ENCODE measurements around the gene LAMA3.

LAMA3 gene

DNA sequence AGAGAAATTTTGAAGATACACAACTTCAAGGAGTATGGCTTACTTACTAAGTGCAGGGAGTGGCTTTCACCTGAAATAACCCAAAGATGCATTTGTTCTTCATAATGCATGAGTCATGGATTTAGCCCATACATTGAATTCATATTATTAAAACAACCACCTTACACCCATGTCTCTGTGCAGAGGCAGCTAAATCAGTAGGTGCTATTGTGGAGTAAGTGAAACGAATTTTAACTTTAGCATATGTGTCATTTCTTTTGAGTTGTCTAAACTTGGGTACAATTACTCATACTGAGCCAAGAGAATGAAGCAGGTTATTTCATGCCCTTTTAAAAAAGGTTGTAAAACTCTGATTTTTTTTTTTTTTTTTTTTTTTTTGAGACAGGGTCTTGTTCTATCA is 15.5 kb upstream of the LAMA3 start:
- no peak overlapping the region for H3K4me3 ChIP-seq (ENCODE audit: low read depth, low read length)
- H3K4me1 ChIP-seq (ENCODE audit: control insufficient read depth, insufficient read depth, low read length): peaks cover 3% of the 10 kb centered on the region
- H3K9me3 ChIP-seq (ENCODE audit: control insufficient read depth, insufficient read depth, low read length): no peaks in the 10 kb centered on the region
- no peaks in the 10 kb centered on the region for H3K27me3 ChIP-seq (ENCODE audit: control insufficient read depth, insufficient read depth, low read length)
- H3K36me3 ChIP-seq (ENCODE audit: control insufficient read depth, insufficient read depth, low read length): no peaks in the 10 kb centered on the region
- H3K9ac ChIP-seq (ENCODE audit: low read depth, low read length): no peak overlapping the region

DNA sequence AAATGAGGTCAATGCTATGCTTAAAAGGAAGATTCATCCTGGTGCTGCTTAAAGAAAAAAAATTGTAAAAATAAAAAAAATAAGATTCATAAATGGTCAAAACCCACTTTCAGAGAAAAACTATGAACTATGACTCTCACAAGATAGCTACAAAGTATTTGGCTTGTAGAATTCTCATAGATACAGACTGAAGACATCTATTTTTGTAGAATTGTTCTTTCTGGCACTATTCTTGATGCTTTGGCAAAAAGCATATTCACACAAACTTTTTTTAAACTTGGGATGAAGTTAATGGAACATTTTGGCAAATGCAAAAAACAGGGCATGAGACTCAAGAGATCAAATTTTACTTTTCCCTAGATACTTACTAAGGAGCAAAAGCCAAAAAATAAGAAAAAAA is 14.0 kb upstream of the LAMA3 start:
- no peaks in the 10 kb centered on the region for H3K9me3 ChIP-seq (ENCODE audit: control insufficient read depth, insufficient read depth, low read length)
- no peak overlapping the region for H3K4me3 ChIP-seq (ENCODE audit: low read depth, low read length)
- H3K27me3 ChIP-seq (ENCODE audit: control insufficient read depth, insufficient read depth, low read length): no peaks in the 10 kb centered on the region
- no peaks in the 10 kb centered on the region for H3K36me3 ChIP-seq (ENCODE audit: control insufficient read depth, insufficient read depth, low read length)
- no peaks in the 10 kb centered on the region for H3K4me1 ChIP-seq (ENCODE audit: control insufficient read depth, insufficient read depth, low read length)
- H3K9ac ChIP-seq (ENCODE audit: low read depth, low read length): no peak overlapping the region

DNA sequence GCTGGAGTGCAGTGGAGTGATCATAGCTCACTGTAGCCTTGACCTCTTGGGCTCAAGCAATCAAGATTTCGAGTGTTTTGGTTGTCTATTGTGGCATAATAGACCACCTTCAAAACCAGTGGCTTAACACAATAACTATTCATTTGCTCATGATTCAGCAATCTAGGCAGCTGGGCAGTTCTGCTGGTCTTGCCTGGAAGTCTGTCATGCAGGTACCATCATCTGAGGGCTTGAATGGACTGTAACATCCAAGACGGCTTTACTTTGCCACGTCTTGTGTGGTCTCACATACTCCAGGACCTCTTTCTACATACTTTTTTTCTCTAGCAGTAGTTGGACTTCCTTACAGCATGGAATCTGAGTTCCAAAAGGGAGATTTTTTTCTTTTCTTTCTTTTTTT is 13.4 kb upstream of the LAMA3 start:
- H3K9ac ChIP-seq (ENCODE audit: low read depth, low read length): no peak overlapping the region
- H3K27me3 ChIP-seq (ENCODE audit: control insufficient read depth, insufficient read depth, low read length): no peaks in the 10 kb centered on the region
- H3K36me3 ChIP-seq (ENCODE audit: control insufficient read depth, insufficient read depth, low read length): no peaks in the 10 kb centered on the region
- no peaks in the 10 kb centered on the region for H3K9me3 ChIP-seq (ENCODE audit: control insufficient read depth, insufficient read depth, low read length)
- H3K4me3 ChIP-seq (ENCODE audit: low read depth, low read length): no peak overlapping the region
- no peaks in the 10 kb centered on the region for H3K4me1 ChIP-seq (ENCODE audit: control insufficient read depth, insufficient read depth, low read length)

DNA sequence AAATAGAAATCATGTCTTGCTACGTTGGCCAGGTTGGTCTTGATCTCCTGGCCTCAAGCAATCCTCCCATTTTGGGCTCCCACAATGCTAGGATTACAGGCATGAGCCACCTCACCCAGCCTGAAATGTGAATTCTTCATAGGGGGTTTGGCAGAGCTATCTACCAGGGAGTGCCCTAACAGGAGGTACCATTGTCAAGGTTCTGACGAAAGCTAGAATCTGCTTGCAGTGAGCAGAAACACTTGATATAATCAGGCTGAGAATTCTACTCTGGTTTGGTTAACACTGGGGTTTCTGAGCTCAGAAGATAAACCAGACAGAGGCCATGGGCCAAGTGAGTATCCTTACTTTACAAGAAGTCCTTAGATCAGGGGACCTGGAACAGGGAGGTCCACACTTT is 7.2 kb upstream of the LAMA3 start:
- H3K36me3 ChIP-seq (ENCODE audit: control insufficient read depth, insufficient read depth, low read length): no peaks in the 10 kb centered on the region
- no peaks in the 10 kb centered on the region for H3K9me3 ChIP-seq (ENCODE audit: control insufficient read depth, insufficient read depth, low read length)
- no peaks in the 10 kb centered on the region for H3K4me1 ChIP-seq (ENCODE audit: control insufficient read depth, insufficient read depth, low read length)
- peaks cover 2% of the 10 kb centered on the region for H3K27me3 ChIP-seq (ENCODE audit: control insufficient read depth, insufficient read depth, low read length)
- no peak overlapping the region for H3K9ac ChIP-seq (ENCODE audit: low read depth, low read length)
- no peak overlapping the region for H3K4me3 ChIP-seq (ENCODE audit: low read depth, low read length)

DNA sequence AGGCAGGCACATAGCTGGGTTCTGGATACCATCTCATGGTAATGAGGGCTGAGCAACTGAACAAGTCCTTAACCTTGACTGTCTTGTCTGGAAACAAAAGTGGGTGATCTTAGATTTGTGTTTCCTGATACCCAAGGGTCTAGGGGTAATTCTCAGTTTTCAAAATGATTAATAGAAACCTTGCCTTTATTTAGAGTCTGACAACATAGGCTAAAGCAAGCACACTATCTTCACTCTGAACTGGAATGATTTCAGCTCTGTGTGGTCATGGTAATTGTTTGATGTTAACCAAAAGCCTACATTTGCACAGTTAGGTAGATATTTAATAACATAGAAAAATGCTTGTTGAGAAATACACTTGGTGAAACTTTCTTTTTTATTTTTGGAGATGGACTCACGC is 6.8 kb upstream of the LAMA3 start:
- Histone ChIP-seq H3K4me1 (ENCODE audit: control insufficient read depth, insufficient read depth, low read length) (no peaks in the 10 kb centered on the region), H3K27me3 (ENCODE audit: control insufficient read depth, insufficient read depth, low read length) (peaks cover 3% of the 10 kb centered on the region), H3K4me3 (ENCODE audit: low read depth, low read length) (no peak overlapping the region), H3K9me3 (ENCODE audit: control insufficient read depth, insufficient read depth, low read length) (no peaks in the 10 kb centered on the region), H3K9ac (ENCODE audit: low read depth, low read length) (no peak overlapping the region), H3K36me3 (ENCODE audit: control insufficient read depth, insufficient read depth, low read length) (no peaks in the 10 kb centered on the region)

DNA sequence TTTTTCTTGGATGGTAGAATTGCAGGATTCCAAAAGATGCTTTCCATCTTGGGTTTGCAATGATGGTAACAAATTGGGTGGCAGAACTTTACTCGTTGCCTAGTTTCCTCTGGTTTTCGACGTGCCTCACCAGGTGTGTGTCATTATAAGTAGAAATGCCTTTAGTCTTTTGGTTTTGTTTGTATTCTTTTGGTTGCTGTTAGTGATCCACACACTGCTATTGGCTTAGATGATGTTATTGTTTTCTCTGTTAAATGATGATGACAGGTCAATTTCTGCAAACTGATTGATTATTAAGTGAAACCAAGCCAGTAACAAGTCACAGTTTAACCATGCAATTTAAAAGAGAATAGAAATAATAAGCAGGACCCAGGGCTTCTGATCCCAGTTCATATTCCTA is 6.1 kb upstream of the LAMA3 start:
- no peaks in the 10 kb centered on the region for H3K36me3 ChIP-seq (ENCODE audit: control insufficient read depth, insufficient read depth, low read length)
- peaks cover 9% of the 10 kb centered on the region for H3K27me3 ChIP-seq (ENCODE audit: control insufficient read depth, insufficient read depth, low read length)
- H3K4me3 ChIP-seq (ENCODE audit: low read depth, low read length): no peak overlapping the region
- H3K9me3 ChIP-seq (ENCODE audit: control insufficient read depth, insufficient read depth, low read length): no peaks in the 10 kb centered on the region
- no peak overlapping the region for H3K9ac ChIP-seq (ENCODE audit: low read depth, low read length)
- no peaks in the 10 kb centered on the region for H3K4me1 ChIP-seq (ENCODE audit: control insufficient read depth, insufficient read depth, low read length)

DNA sequence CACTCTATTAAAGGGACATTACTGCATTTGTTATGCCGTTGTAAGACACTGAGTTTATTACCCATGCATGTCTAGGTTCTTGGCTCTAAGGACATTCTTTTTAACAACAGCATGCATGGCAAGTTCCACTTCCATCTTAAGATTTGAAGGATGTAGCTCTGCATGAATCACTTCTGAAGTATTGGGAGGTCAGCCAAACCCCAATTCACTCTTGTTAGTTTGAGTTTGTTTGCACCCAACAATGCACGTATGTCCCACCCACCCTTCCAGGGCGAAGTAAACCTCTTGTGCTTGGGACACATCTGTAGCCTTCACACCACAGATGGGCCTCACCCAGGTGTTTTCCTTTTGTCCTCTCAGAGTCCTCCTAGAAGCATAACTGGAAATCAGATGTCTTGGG is 5.6 kb upstream of the LAMA3 start:
- H3K9ac ChIP-seq (ENCODE audit: low read depth, low read length): no peak overlapping the region
- H3K9me3 ChIP-seq (ENCODE audit: control insufficient read depth, insufficient read depth, low read length): no peaks in the 10 kb centered on the region
- no peaks in the 10 kb centered on the region for H3K36me3 ChIP-seq (ENCODE audit: control insufficient read depth, insufficient read depth, low read length)
- peaks cover 14% of the 10 kb centered on the region for H3K27me3 ChIP-seq (ENCODE audit: control insufficient read depth, insufficient read depth, low read length)
- no peaks in the 10 kb centered on the region for H3K4me1 ChIP-seq (ENCODE audit: control insufficient read depth, insufficient read depth, low read length)
- H3K4me3 ChIP-seq (ENCODE audit: low read depth, low read length): no peak overlapping the region

DNA sequence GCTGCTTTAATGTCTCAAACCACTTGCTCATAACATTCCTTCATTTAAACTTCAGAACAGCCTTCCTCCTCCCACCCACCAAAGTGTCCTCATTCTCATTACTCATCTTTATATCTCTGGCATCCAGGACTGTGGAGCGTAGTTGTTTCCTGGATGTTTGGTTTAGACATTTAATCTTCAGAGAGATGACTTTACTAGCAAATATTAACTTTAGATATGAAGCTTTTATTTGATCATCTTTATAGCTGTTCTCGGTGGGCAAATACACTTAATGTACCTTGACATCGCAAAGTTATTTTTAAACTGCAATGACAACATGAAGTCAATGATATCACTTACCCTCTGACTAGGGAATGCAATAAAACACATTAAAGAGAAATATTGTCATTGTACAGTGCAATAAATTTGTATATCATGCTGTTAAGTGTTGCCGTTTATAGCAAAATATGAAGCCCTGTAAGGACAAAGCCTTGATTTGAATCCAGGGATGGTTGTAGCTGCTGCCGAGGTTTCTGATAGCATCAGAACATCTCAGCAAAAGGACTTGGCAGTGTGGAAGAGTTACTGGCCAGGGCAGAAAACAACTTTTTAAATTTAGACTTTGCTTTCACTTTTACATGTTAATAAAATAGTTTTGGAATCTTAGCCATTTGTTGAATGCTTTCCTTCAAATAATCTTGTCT is 4.6 kb upstream of the LAMA3 start:
- Histone ChIP-seq H3K27me3 (ENCODE audit: control insufficient read depth, insufficient read depth, low read length) (peaks cover 23% of the 10 kb centered on the region), H3K9me3 (ENCODE audit: control insufficient read depth, insufficient read depth, low read length) (no peaks in the 10 kb centered on the region), H3K4me1 (ENCODE audit: control insufficient read depth, insufficient read depth, low read length) (no peaks in the 10 kb centered on the region), H3K4me3 (ENCODE audit: low read depth, low read length) (no peak overlapping the region), H3K36me3 (ENCODE audit: control insufficient read depth, insufficient read depth, low read length) (no peaks in the 10 kb centered on the region), H3K9ac (ENCODE audit: low read depth, low read length) (no peak overlapping the region)

DNA sequence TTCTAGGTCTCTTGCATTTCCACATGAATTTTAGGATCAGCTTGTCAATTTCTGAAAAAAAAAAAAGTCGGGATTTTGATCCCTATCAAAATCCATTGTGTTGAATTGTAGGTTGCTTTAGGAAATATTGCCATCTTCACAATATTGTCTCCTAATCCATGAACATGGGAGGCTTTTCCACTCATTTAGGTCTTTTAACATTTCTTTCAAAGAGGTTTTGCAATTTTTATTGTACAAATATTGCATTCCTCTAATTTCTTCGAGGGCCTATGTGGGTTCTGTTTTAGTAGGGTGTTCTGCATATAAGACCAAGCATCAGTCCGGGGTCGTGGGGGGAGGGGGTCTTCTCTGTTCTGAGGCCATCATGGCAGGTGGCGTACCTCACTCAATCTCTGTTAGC is 725 bp upstream of the LAMA3 start:
- H3K4me1 ChIP-seq (ENCODE audit: control insufficient read depth, insufficient read depth, low read length): no peaks in the 10 kb centered on the region
- H3K9me3 ChIP-seq (ENCODE audit: control insufficient read depth, insufficient read depth, low read length): no peaks in the 10 kb centered on the region
- H3K27me3 ChIP-seq (ENCODE audit: control insufficient read depth, insufficient read depth, low read length): peaks cover 36% of the 10 kb centered on the region
- H3K36me3 ChIP-seq (ENCODE audit: control insufficient read depth, insufficient read depth, low read length): no peaks in the 10 kb centered on the region
- peak overlapping the region; percentile 58 for H3K4me3 ChIP-seq (ENCODE audit: low read depth, low read length)
- no peak overlapping the region for H3K9ac ChIP-seq (ENCODE audit: low read depth, low read length)

DNA sequence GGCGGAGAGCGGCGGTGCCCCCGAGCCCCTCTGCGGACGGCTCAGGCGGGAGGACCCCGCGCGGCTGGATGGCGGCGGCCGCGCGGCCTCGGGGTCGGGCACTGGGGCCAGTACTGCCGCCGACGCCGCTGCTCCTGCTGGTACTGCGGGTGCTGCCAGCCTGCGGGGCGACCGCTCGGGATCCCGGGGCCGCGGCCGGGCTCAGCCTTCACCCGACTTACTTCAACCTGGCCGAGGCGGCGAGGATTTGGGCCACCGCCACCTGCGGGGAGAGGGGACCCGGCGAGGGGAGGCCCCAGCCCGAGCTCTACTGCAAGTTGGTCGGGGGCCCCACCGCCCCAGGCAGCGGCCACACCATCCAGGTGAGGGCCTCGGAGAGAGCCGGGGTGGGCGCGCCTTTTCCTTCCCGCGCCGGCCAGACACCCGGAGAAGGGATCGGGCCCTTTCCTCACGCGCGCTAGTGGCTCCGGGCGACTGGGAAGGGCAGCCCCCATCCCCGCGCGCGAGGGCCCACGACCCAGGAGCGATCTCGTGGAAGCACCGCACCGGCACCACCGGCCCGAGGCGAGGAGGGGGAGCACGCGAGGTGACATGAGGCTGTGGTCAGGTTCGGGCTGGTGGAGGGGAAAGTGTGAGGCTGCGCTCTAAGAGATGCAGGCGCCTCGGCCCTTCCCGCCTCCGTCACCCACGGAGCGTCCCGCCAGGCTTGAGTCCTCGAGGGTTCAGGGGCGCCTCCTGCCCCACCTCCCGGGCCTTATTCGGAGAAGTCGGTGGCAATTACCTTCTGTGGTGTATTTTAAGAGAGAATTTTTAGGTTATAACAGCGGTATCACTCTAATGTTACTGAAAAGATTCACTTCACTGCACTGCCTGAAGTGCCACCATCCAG is 607 bp downstream of the LAMA3 start:
- Histone ChIP-seq H3K9me3 (ENCODE audit: control insufficient read depth, insufficient read depth, low read length) (no peaks in the 10 kb centered on the region), H3K4me3 (ENCODE audit: low read depth, low read length) (peak overlapping the region; percentile 58), H3K4me1 (ENCODE audit: control insufficient read depth, insufficient read depth, low read length) (no peaks in the 10 kb centered on the region), H3K36me3 (ENCODE audit: control insufficient read depth, insufficient read depth, low read length) (no peaks in the 10 kb centered on the region), H3K27me3 (ENCODE audit: control insufficient read depth, insufficient read depth, low read length) (peaks cover 36% of the 10 kb centered on the region), H3K9ac (ENCODE audit: low read depth, low read length) (no peak overlapping the region)

DNA sequence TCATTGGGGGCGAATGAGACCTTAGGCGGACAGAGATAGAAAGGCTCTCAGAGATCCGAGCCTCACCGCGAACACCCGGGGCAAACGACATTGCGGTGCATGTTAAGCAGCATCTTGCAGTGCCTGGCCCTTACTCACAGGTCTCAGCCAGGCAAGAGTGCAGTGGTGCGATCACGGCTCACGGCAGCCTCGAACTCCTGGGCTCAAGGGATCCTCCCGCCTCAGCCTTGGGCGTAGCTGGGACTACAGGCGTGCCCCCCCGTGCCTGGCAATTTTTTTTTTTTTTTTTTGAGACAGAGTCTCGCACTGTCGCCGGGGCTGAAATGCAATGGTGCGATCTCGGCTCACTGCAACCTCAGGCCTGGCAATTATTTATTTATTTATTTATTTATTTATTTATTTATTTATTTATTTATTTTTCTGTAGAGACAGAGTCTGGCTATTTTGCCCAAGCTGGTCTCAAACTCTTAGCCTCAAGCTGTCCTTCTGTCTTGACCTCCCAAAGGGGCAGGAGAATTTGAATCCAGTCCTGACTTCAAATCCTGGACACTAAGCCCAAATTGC is 1.3 kb downstream of the LAMA3 start:
- no peaks in the 10 kb centered on the region for H3K9me3 ChIP-seq (ENCODE audit: control insufficient read depth, insufficient read depth, low read length)
- no peaks in the 10 kb centered on the region for H3K36me3 ChIP-seq (ENCODE audit: control insufficient read depth, insufficient read depth, low read length)
- peak overlapping the region; percentile 58 for H3K4me3 ChIP-seq (ENCODE audit: low read depth, low read length)
- H3K9ac ChIP-seq (ENCODE audit: low read depth, low read length): no peak overlapping the region
- peaks cover 36% of the 10 kb centered on the region for H3K27me3 ChIP-seq (ENCODE audit: control insufficient read depth, insufficient read depth, low read length)
- H3K4me1 ChIP-seq (ENCODE audit: control insufficient read depth, insufficient read depth, low read length): no peaks in the 10 kb centered on the region

DNA sequence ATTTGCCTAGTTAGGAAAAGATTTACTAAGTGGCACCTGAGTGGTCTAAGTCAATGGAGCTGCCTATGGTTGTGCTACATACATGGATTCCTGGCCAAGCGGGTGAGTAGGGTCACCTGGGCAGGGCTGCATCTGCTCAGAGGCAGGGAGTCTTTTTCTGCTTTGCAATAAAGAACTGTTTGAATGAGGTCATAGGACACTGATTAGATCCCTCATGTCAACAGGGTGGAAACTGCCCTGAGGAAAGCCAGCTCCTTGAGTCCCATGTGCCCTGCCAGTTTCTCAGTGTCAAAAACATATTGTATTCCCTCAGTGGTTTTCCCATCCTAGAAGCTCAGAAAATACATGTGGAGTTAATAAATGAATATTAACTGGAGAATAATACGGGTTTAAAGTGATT is 4.6 kb downstream of the LAMA3 start:
- Histone ChIP-seq H3K9ac (ENCODE audit: low read depth, low read length) (no peak overlapping the region), H3K36me3 (ENCODE audit: control insufficient read depth, insufficient read depth, low read length) (no peaks in the 10 kb centered on the region), H3K4me3 (ENCODE audit: low read depth, low read length) (no peak overlapping the region), H3K4me1 (ENCODE audit: control insufficient read depth, insufficient read depth, low read length) (no peaks in the 10 kb centered on the region), H3K27me3 (ENCODE audit: control insufficient read depth, insufficient read depth, low read length) (peaks cover 20% of the 10 kb centered on the region), H3K9me3 (ENCODE audit: control insufficient read depth, insufficient read depth, low read length) (no peaks in the 10 kb centered on the region)

Measured in iPS-15b (cell line).